ENCODE results near the gene RGMA. TPM values are rescaled to one million over a fixed set of nuclear protein-coding genes. Genes with fewer than 3 reads are reported as not detected.

Gene RGMA
- total and polyA plus RNA-seq, 2 of the 8 experiments (the other 6 are each of a cell fraction or from before 2014, with no cell fraction given), result 19.9 to 39.8 TPM

- CTCF ChIA-PET (ENCODE audit: partially characterized antibody), result interaction anchor here (1.0 to 1.9 kb wide), 2 partner anchors 10 to 22 kb away, joined by 3 to 5 read pairs; no protein-coding TSS in a partner anchor
- DNase-seq (ENCODE audit: low read depth in 1 of 2, low spot score in 2 of 2), result no peak
- Histone ChIP-seq H3K79me2 (ENCODE audit: control insufficient read depth in 1 of 2, insufficient read depth in 2 of 2, low read length in 2 of 2) (peaks cover 23 to 82% of the 10 kb centered on the region in 2 experiments), H3K9ac (replicated peaks in 1 of 4; ENCODE audit: extremely low read depth in 1 of 4, low read depth in 3 of 4, low read length in 3 of 4) (no peak overlapping the region), H4K91ac (replicated peaks; ENCODE audit: insufficient read length, low read length) (no peak overlapping the region), H3K56ac (replicated peaks; ENCODE audit: insufficient read length, low read depth, low read length) (no peak overlapping the region), H4K8ac (ENCODE audit: extremely low read depth, insufficient read depth, low read length) (no peak overlapping the region), H3K79me1 (ENCODE audit: low read depth, low read length) (peaks cover 26% of the 10 kb centered on the region), H2BK5ac (ENCODE audit: low read depth, low read length) (no peak overlapping the region), H2AK5ac (ENCODE audit: low read depth, low read length) (no peak overlapping the region), H2BK12ac (ENCODE audit: low read depth, low read length) (no peak overlapping the region), H3K27ac (ENCODE audit: low read depth, low read length) (no peak overlapping the region), H2AFZ (ENCODE audit: low read length) (no peak overlapping the region), H2BK20ac (ENCODE audit: low read length) (no peak overlapping the region), H3K36me3 (ENCODE audit: control insufficient read depth in 2 of 4, insufficient read depth in 4 of 4, low read length in 3 of 4) (peaks cover 5 to 56% (median 13%) of the 10 kb centered on the region in 4 experiments), H3K4me2 (ENCODE audit: insufficient read depth in 1 of 2, low read depth in 2 of 2, low read length in 2 of 2) (no peak overlapping the region), H4K20me1 (replicated peaks in 1 of 2; ENCODE audit: control insufficient read depth in 1 of 2, insufficient read depth in 2 of 2, low read length in 2 of 2) (peaks cover 33 to 34% of the 10 kb centered on the region in 2 experiments), H2BK120ac (replicated peaks; ENCODE audit: low read depth, low read length) (no peak overlapping the region), H4K5ac (ENCODE audit: insufficient read length, low read depth, low read length) (no peak overlapping the region), H2BK15ac (ENCODE audit: low read length) (no peak overlapping the region), H3K9me3 (ENCODE audit: insufficient read depth in 2 of 2, low read depth in 1 of 2, low read length in 1 of 2) (no peaks in the 10 kb centered on the region), H3K4ac (replicated peaks; ENCODE audit: insufficient read length, low read depth, low read length) (no peak overlapping the region), H3K18ac (ENCODE audit: extremely low read depth, low read length) (no peak overlapping the region; the same call in 1 of the 2 replicates), H3K27me3 (replicated peaks in 1 of 4; ENCODE audit: control insufficient read depth in 3 of 4, extremely low read depth in 1 of 4, insufficient read depth in 3 of 4, low read length in 3 of 4) (no peaks in the 10 kb centered on the region), H3K14ac (ENCODE audit: insufficient read length) (no peak overlapping the region), H3K4me3 (ENCODE audit: extremely low read depth in 1 of 4, insufficient read depth in 2 of 4, low read depth in 3 of 4, low read length in 4 of 4) (no peak overlapping the region), H3K23ac (ENCODE audit: insufficient read length) (no peak overlapping the region), H3K23me2 (ENCODE audit: low read depth, low read length) (no peaks in the 10 kb centered on the region), H3K4me1 (replicated peaks in 1 of 4; ENCODE audit: control insufficient read depth in 3 of 4, insufficient read depth in 4 of 4, low read length in 3 of 4) (peaks cover 22 to 59% (median 41%) of the 10 kb centered on the region in 4 experiments)
- FAIRE-seq, result no peak
- POLR2A ChIA-PET (ENCODE audit: partially characterized antibody), result interaction anchor here (0.6 kb wide), 1 partner anchor 261 kb away, joined by 3 read pairs; no protein-coding TSS in a partner anchor
- 97% methylated on average over 19 of the region's 23 CpGs; no CpG with 5 or more reads in 1 of the 2 experiments for WGBS, 2 experiments (ENCODE audit: extremely low coverage in 1 of 2, insufficient coverage in 1 of 2, insufficient read length in 1 of 2, insufficient replicate concordance in 2 of 2, low coverage in 1 of 2, low lambda C conversion rate in 2 of 2, missing lambda C conversion rate in 1 of 2)
- no peak for TF ChIP-seq KDM5A (IDR thresholded peaks at IDR 0.05; ENCODE audit: low read length)
- TF ChIP-seq SAP30 (IDR thresholded peaks at IDR 0.05; ENCODE audit: insufficient read depth, insufficient replicate concordance, low read length), result no peak
- TF ChIP-seq ATF3 (IDR thresholded peaks at IDR 0.05; ENCODE audit: insufficient read depth, low read depth, low read length), result no peak
- TF ChIP-seq SP2 (IDR thresholded peaks at IDR 0.05; ENCODE audit: low read length), result no peak
- no peak for TF ChIP-seq EGR1 (IDR thresholded peaks at IDR 0.05; ENCODE audit: borderline replicate concordance, low read depth, low read length)
- no peak for TF ChIP-seq SUZ12 (IDR thresholded peaks at IDR 0.05; ENCODE audit: low read length)
- no peak for TF ChIP-seq SP1 (IDR thresholded peaks at IDR 0.05; ENCODE audit: low read depth, low read length)
- TF ChIP-seq CREB1 (IDR thresholded peaks at IDR 0.05), result no peak
- no peak for TF ChIP-seq SP4 (IDR thresholded peaks at IDR 0.05; ENCODE audit: low read length)
- TF ChIP-seq POLR2A (IDR thresholded peaks at IDR 0.05; ENCODE audit: control extremely low read depth in 1 of 2, low read depth in 2 of 2, low read length in 2 of 2), result no peak
- TF ChIP-seq, protein P1, sequence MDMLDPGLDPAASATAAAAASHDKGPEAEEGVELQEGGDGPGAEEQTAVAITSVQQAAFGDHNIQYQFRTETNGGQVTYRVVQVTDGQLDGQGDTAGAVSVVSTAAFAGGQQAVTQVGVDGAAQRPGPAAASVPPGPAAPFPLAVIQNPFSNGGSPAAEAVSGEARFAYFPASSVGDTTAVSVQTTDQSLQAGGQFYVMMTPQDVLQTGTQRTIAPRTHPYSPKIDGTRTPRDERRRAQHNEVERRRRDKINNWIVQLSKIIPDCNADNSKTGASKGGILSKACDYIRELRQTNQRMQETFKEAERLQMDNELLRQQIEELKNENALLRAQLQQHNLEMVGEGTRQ (IDR thresholded peaks at IDR 0.05; ENCODE audit: low read length), result no peak
- no peak for TF ChIP-seq FOSL1 (IDR thresholded peaks at IDR 0.05; ENCODE audit: insufficient read depth, low read depth, low read length)
- TF ChIP-seq EZH2 (IDR thresholded peaks at IDR 0.05; ENCODE audit: low read depth, low read length, severe bottlenecking), result no peak
Measured at GRCh38 chr15:93065641-93066045, 23.4 kb downstream of the RGMA start.

Measured in H1 (cell line).